Measurements from ENCODE around the gene LTB. TPM values are rescaled to one million over a fixed set of nuclear protein-coding genes. Genes with fewer than 3 reads are reported as not detected.
A peak's percentile ranks its signal among the peaks of the same experiment; 100 is the strongest.

LTB gene
- total RNA-seq = 1 to 10 TPM in 1 of 2 donors, under 1 TPM in 1; 0.55 to 1.9 TPM
- polyA plus RNA-seq (ENCODE audit: insufficient read length in 2 of 2) = under 1 TPM; 0.35 to 0.50 TPM
- long read RNA-seq, donor 1, partial matches to known transcripts = 0 of 2 reads
- long read RNA-seq, donor 1, other reads (novel, unspliced or antisense) = 0 of 2 reads
- long read RNA-seq, donor 2 = 0 reads
- long read RNA-seq, donor 3 = 0 reads
- long read RNA-seq, donor 4, partial matches to known transcripts = 10 of 26 reads
- long read RNA-seq, donor 4, other reads (novel, unspliced or antisense) = 7 of 26 reads

GRCh38 chr6:31582230-31582643, at the start of gene LTB:
Gene LTB, minus strand, starts transcription at chr6:31582424. Its CDS starts 7 bp downstream, at chr6:31582417.
- Histone ChIP-seq H3K9me3 (ENCODE audit: control insufficient read depth, insufficient read depth, low read length) (no peaks in the 10 kb centered on the region), H3K27ac (ENCODE audit: low read depth, low read length) (peak within 1 kb of the TSS; percentile 85), H3K27me3 (ENCODE audit: control insufficient read depth, insufficient read depth, low read length) (peaks cover 2% of the 10 kb centered on the region), H3K4me3 (ENCODE audit: low read depth, low read length) (peak within 1 kb of the TSS; percentile 88), H3K36me3 (ENCODE audit: control insufficient read depth, insufficient read depth, low read length) (no peaks in the 10 kb centered on the region), H3K4me1 (ENCODE audit: control insufficient read depth, insufficient read depth, low read length) (peaks cover 29% of the 10 kb centered on the region)
- DNase-seq (ENCODE audit: low read depth in 4 of 6, low spot score in 6 of 6) = no peak
- 88% methylated on average over 2 of the region's 3 CpGs for WGBS (ENCODE audit: insufficient coverage)

GRCh38 chr6:31631681-31632278, 49.6 kb upstream of the LTB start:
- no peak for DNase-seq (ENCODE audit: low read depth in 4 of 6, low spot score in 6 of 6)
- Histone ChIP-seq H3K27me3 (ENCODE audit: control insufficient read depth, insufficient read depth, low read length) (no peaks in the 10 kb centered on the region), H3K4me3 (ENCODE audit: low read depth, low read length) (no peak overlapping the region), H3K36me3 (ENCODE audit: control insufficient read depth, insufficient read depth, low read length) (peaks cover 100% of the 10 kb centered on the region), H3K4me1 (ENCODE audit: control insufficient read depth, insufficient read depth, low read length) (no peaks in the 10 kb centered on the region), H3K9me3 (ENCODE audit: control insufficient read depth, insufficient read depth, low read length) (no peaks in the 10 kb centered on the region), H3K27ac (ENCODE audit: low read depth, low read length) (no peak overlapping the region)
- WGBS (ENCODE audit: insufficient coverage) = 83% methylated on average over 23 of the region's 32 CpGs

GRCh38 chr6:31631209-31631608, 49.0 kb upstream of the LTB start:
- DNase-seq (ENCODE audit: low read depth in 4 of 6, low spot score in 6 of 6) = no peak
- no peak overlapping the region for H3K27ac ChIP-seq (ENCODE audit: low read depth, low read length)
- no peak overlapping the region for H3K4me3 ChIP-seq (ENCODE audit: low read depth, low read length)
- no peaks in the 10 kb centered on the region for H3K9me3 ChIP-seq (ENCODE audit: control insufficient read depth, insufficient read depth, low read length)
- H3K36me3 ChIP-seq (ENCODE audit: control insufficient read depth, insufficient read depth, low read length) = peaks cover 100% of the 10 kb centered on the region
- H3K27me3 ChIP-seq (ENCODE audit: control insufficient read depth, insufficient read depth, low read length) = no peaks in the 10 kb centered on the region
- no peaks in the 10 kb centered on the region for H3K4me1 ChIP-seq (ENCODE audit: control insufficient read depth, insufficient read depth, low read length)
- WGBS (ENCODE audit: insufficient coverage) = 86% methylated on average over 15 of the region's 16 CpGs

GRCh38 chr6:31630177-31630934, 48.1 kb upstream of the LTB start:
- no peak overlapping the region for H3K27ac ChIP-seq (ENCODE audit: low read depth, low read length)
- H3K36me3 ChIP-seq (ENCODE audit: control insufficient read depth, insufficient read depth, low read length) = peaks cover 100% of the 10 kb centered on the region
- H3K9me3 ChIP-seq (ENCODE audit: control insufficient read depth, insufficient read depth, low read length) = no peaks in the 10 kb centered on the region

GRCh38 chr6:31629014-31629413, 46.8 kb upstream of the LTB start:
- H3K27me3 ChIP-seq (ENCODE audit: control insufficient read depth, insufficient read depth, low read length) = no peaks in the 10 kb centered on the region
- H3K4me3 ChIP-seq (ENCODE audit: low read depth, low read length) = no peak overlapping the region
- no peaks in the 10 kb centered on the region for H3K4me1 ChIP-seq (ENCODE audit: control insufficient read depth, insufficient read depth, low read length)
- no peak overlapping the region for H3K27ac ChIP-seq (ENCODE audit: low read depth, low read length)
- H3K9me3 ChIP-seq (ENCODE audit: control insufficient read depth, insufficient read depth, low read length) = no peaks in the 10 kb centered on the region
- WGBS (ENCODE audit: insufficient coverage) = 91% methylated on average over 6 of the region's 7 CpGs
- DNase-seq (ENCODE audit: low read depth in 4 of 6, low spot score in 6 of 6) = no peak
- peaks cover 100% of the 10 kb centered on the region for H3K36me3 ChIP-seq (ENCODE audit: control insufficient read depth, insufficient read depth, low read length)

More at GRCh38 chr6:31630177-31630934, 48.1 kb upstream of the LTB start:
- Histone ChIP-seq H3K4me1 (ENCODE audit: control insufficient read depth, insufficient read depth, low read length) (no peaks in the 10 kb centered on the region), H3K4me3 (ENCODE audit: low read depth, low read length) (no peak overlapping the region), H3K27me3 (ENCODE audit: control insufficient read depth, insufficient read depth, low read length) (no peaks in the 10 kb centered on the region)
- WGBS (ENCODE audit: insufficient coverage) = 95% methylated on average over 18 of the region's 25 CpGs
- no peak for DNase-seq (ENCODE audit: low read depth in 4 of 6, low spot score in 6 of 6)

- 96% methylated on average over 18 of the region's 19 CpGs for WGBS (ENCODE audit: insufficient coverage)
Measured at GRCh38 chr6:31627690-31628287, 45.6 kb upstream of the LTB start.

GRCh38 chr6:31626952-31627351, 44.7 kb upstream of the LTB start:
- DNase-seq (ENCODE audit: low read depth in 4 of 6, low spot score in 6 of 6) = no peak
- H3K4me1 ChIP-seq (ENCODE audit: control insufficient read depth, insufficient read depth, low read length) = peaks cover 6% of the 10 kb centered on the region
- no peaks in the 10 kb centered on the region for H3K27me3 ChIP-seq (ENCODE audit: control insufficient read depth, insufficient read depth, low read length)
- no peak overlapping the region for H3K4me3 ChIP-seq (ENCODE audit: low read depth, low read length)
- H3K27ac ChIP-seq (ENCODE audit: low read depth, low read length) = no peak overlapping the region
- H3K36me3 ChIP-seq (ENCODE audit: control insufficient read depth, insufficient read depth, low read length) = peaks cover 95% of the 10 kb centered on the region
- WGBS (ENCODE audit: insufficient coverage) = 84% methylated on average over 4 of the region's 10 CpGs
- H3K9me3 ChIP-seq (ENCODE audit: control insufficient read depth, insufficient read depth, low read length) = no peaks in the 10 kb centered on the region

More at GRCh38 chr6:31627690-31628287, 45.6 kb upstream of the LTB start:
- Histone ChIP-seq H3K27ac (ENCODE audit: low read depth, low read length) (no peak overlapping the region), H3K27me3 (ENCODE audit: control insufficient read depth, insufficient read depth, low read length) (no peaks in the 10 kb centered on the region), H3K36me3 (ENCODE audit: control insufficient read depth, insufficient read depth, low read length) (peaks cover 99% of the 10 kb centered on the region), H3K4me1 (ENCODE audit: control insufficient read depth, insufficient read depth, low read length) (no peaks in the 10 kb centered on the region), H3K4me3 (ENCODE audit: low read depth, low read length) (no peak overlapping the region), H3K9me3 (ENCODE audit: control insufficient read depth, insufficient read depth, low read length) (no peaks in the 10 kb centered on the region)
- no peak for DNase-seq (ENCODE audit: low read depth in 4 of 6, low spot score in 6 of 6)

GRCh38 chr6:31624070-31624469, 41.8 kb upstream of the LTB start:
- H3K36me3 ChIP-seq (ENCODE audit: control insufficient read depth, insufficient read depth, low read length) = peaks cover 66% of the 10 kb centered on the region
- WGBS (ENCODE audit: insufficient coverage) = no CpG with 5 or more reads among the region's 10 CpGs
- no peak overlapping the region for H3K27ac ChIP-seq (ENCODE audit: low read depth, low read length)
- no peaks in the 10 kb centered on the region for H3K9me3 ChIP-seq (ENCODE audit: control insufficient read depth, insufficient read depth, low read length)
- H3K4me3 ChIP-seq (ENCODE audit: low read depth, low read length) = no peak overlapping the region
- H3K4me1 ChIP-seq (ENCODE audit: control insufficient read depth, insufficient read depth, low read length) = peaks cover 13% of the 10 kb centered on the region
- no peak for DNase-seq (ENCODE audit: low read depth in 4 of 6, low spot score in 6 of 6)
- no peaks in the 10 kb centered on the region for H3K27me3 ChIP-seq (ENCODE audit: control insufficient read depth, insufficient read depth, low read length)

GRCh38 chr6:31622684-31623091, 40.5 kb upstream of the LTB start:
- peaks cover 13% of the 10 kb centered on the region for H3K4me1 ChIP-seq (ENCODE audit: control insufficient read depth, insufficient read depth, low read length)
- 60% methylated on average over 4 of the region's 10 CpGs for WGBS (ENCODE audit: insufficient coverage)
- H3K36me3 ChIP-seq (ENCODE audit: control insufficient read depth, insufficient read depth, low read length) = peaks cover 53% of the 10 kb centered on the region
- H3K27me3 ChIP-seq (ENCODE audit: control insufficient read depth, insufficient read depth, low read length) = no peaks in the 10 kb centered on the region
- H3K4me3 ChIP-seq (ENCODE audit: low read depth, low read length) = peak overlapping the region; percentile 99
- DNase-seq (ENCODE audit: low read depth in 4 of 6, low spot score in 6 of 6) = no peak
- H3K27ac ChIP-seq (ENCODE audit: low read depth, low read length) = no peak overlapping the region
- H3K9me3 ChIP-seq (ENCODE audit: control insufficient read depth, insufficient read depth, low read length) = no peaks in the 10 kb centered on the region

Measured in spinal cord (tissue), 10 donors.